ENCODE measurements around the gene TPX2. TPM values are rescaled to one million over a fixed set of nuclear protein-coding genes. Genes with fewer than 3 reads are reported as not detected.

The TPX2 gene
- total RNA-seq, 1 donor from 2014 or later = 278 TPM

DNA sequence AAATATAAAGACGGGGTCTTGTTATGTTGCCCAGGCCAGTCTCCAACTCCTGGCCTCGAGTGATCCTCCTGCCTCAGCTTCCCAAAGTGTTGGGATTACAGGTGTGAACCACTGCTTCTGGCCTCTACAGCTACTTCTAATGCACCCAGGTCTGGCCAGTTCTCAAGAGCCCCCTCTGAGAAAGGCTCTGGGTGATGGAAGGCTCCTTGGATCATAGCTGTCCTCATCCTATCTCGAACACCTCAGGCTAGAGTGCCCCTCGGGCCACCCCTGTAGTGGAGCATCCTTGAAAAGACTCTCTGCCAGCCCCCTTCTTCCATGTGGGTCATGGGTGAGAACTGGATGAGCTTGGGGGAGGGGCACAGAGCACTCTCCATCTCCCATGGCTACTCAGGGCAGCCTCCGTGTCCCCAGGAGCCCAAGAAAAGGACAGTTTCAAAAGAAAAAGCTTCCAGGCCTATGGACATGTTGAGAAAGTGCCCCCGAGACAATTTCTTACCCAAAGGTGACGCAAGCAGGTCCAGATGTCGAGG, 79.4 kb downstream of the TPX2 start:
- no peaks in the 10 kb centered on the region for H3K27me3 ChIP-seq
- no peak overlapping the region for H3K4me2 ChIP-seq
- H3K4me1 Mint-ChIP-seq = peaks cover 10% of the 10 kb centered on the region
- H3K27ac ChIP-seq = no peak overlapping the region
- TF ChIP-seq EZH2 (IDR thresholded peaks at IDR 0.05) (no peak), EZH2phosphoT487 (IDR thresholded peaks at IDR 0.05) (no peak)
- TF ChIP-seq, protein P1, sequence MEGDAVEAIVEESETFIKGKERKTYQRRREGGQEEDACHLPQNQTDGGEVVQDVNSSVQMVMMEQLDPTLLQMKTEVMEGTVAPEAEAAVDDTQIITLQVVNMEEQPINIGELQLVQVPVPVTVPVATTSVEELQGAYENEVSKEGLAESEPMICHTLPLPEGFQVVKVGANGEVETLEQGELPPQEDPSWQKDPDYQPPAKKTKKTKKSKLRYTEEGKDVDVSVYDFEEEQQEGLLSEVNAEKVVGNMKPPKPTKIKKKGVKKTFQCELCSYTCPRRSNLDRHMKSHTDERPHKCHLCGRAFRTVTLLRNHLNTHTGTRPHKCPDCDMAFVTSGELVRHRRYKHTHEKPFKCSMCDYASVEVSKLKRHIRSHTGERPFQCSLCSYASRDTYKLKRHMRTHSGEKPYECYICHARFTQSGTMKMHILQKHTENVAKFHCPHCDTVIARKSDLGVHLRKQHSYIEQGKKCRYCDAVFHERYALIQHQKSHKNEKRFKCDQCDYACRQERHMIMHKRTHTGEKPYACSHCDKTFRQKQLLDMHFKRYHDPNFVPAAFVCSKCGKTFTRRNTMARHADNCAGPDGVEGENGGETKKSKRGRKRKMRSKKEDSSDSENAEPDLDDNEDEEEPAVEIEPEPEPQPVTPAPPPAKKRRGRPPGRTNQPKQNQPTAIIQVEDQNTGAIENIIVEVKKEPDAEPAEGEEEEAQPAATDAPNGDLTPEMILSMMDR (IDR thresholded peaks at IDR 0.05) = no peak
- H3K4me3 ChIP-seq = no peak overlapping the region
- H3K9me3 ChIP-seq (ENCODE audit: low read depth) = no peaks in the 10 kb centered on the region
- no peaks in the 10 kb centered on the region for H3K36me3 ChIP-seq
- no peak overlapping the region for H2AFZ ChIP-seq (replicated peaks)
- H3F3A ChIP-seq (ENCODE audit: low read depth) = peaks cover 6% of the 10 kb centered on the region
- no peaks in the 10 kb centered on the region for H3K79me2 ChIP-seq (ENCODE audit: low read depth)
- H3K9me3 Mint-ChIP-seq = no peaks in the 10 kb centered on the region
- no peak overlapping the region for H3K9ac ChIP-seq
- no peaks in the 10 kb centered on the region for H4K20me1 ChIP-seq (ENCODE audit: low read depth)
- no peak for DNase-seq (ENCODE audit: low spot score)
- H3K27me3 Mint-ChIP-seq (ENCODE audit: insufficient read depth, low read depth) = no peaks in the 10 kb centered on the region
- H3K27ac Mint-ChIP-seq = no peak overlapping the region
- H3K36me3 Mint-ChIP-seq = no peaks in the 10 kb centered on the region
- no peak overlapping the region for H3K4me3 Mint-ChIP-seq
- peaks cover 6% of the 10 kb centered on the region for H3K4me1 ChIP-seq

DNA sequence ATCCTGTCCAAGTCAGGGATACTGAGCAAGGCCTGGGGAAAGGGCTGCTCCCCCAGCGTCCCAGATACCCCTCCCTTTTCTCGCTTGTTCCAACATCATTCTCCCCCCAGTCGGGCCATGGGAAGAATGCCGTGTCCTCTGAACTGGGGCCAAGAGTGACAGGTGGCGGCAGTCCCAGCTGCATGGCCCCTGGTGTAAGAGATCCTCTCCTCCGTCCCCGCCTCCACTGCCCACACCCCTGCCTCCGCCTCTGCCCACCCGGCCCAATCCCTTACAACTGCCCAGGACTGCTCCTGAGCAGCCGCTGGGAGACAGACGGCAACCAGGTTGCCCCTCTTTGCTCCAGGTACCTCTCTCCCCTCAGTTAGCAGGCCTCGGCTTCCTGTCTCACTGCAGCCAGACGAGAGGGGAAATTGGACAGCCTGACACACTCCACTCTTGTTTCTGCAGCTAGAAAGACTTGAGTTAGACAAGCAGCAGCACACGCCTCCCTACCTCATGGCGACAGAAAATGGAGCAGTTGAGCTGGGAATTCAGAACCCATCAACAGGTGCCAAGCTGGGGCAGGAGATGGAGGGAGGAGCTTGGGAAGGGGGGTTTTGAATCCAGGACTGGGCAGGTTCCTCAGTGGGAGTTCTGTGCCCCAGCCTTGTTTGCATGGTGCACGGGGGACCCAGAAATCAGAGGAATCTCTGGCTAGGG, 80.1 kb downstream of the TPX2 start, which contains the start of gene MYLK2:
MYLK2 (plus strand) TSS at position 274 of the 702 bp plus-strand sequence; CDS start at position 499, 225 bp downstream.
- Mint-ChIP-seq H3K4me3 (no peak within 1 kb of the TSS), H3K27me3 (ENCODE audit: insufficient read depth, low read depth) (no peaks in the 10 kb centered on the region), H3K27ac (no peak within 1 kb of the TSS), H3K4me1 (peaks cover 17% of the 10 kb centered on the region), H3K9me3 (no peaks in the 10 kb centered on the region), H3K36me3 (no peaks in the 10 kb centered on the region)
- no peaks in the 10 kb centered on the region for H3K36me3 ChIP-seq
- H3K9ac ChIP-seq = no peak within 1 kb of the TSS
- peaks cover 6% of the 10 kb centered on the region for H3F3A ChIP-seq (ENCODE audit: low read depth)
- H3K79me2 ChIP-seq (ENCODE audit: low read depth) = no peaks in the 10 kb centered on the region
- H3K27ac ChIP-seq = no peak within 1 kb of the TSS
- H3K4me2 ChIP-seq = no peak within 1 kb of the TSS
- H4K20me1 ChIP-seq (ENCODE audit: low read depth) = no peaks in the 10 kb centered on the region
- peaks cover 6% of the 10 kb centered on the region for H3K4me1 ChIP-seq
- no peak within 1 kb of the TSS for H3K4me3 ChIP-seq
- H3K27me3 ChIP-seq = no peaks in the 10 kb centered on the region
- DNase-seq (ENCODE audit: low spot score) = no peak
- no peaks in the 10 kb centered on the region for H3K9me3 ChIP-seq (ENCODE audit: low read depth)
- H2AFZ ChIP-seq (replicated peaks) = no peak within 1 kb of the TSS
- TF ChIP-seq, protein P1 (IDR thresholded peaks at IDR 0.05) = no peak
- TF ChIP-seq EZH2 (IDR thresholded peaks at IDR 0.05) (no peak), EZH2phosphoT487 (IDR thresholded peaks at IDR 0.05) (no peak)

DNA sequence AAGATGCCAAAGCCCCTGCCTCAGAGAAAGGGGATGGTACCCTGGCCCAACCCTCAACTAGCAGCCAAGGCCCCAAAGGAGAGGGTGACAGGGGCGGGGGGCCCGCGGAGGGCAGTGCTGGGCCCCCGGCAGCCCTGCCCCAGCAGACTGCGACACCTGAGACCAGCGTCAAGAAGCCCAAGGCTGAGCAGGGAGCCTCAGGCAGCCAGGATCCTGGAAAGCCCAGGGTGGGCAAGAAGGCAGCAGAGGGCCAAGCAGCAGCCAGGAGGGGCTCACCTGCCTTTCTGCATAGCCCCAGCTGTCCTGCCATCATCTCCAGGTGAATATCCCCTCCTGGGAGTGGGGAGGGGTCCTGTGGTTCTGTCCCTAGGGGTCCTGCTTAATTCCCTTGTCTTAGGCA, 81.1 kb downstream of the TPX2 start:
- H3K4me2 ChIP-seq = no peak overlapping the region
- no peak for DNase-seq (ENCODE audit: low spot score)
- peaks cover 2% of the 10 kb centered on the region for H3K4me1 ChIP-seq
- no peak overlapping the region for H3K4me3 ChIP-seq
- no peaks in the 10 kb centered on the region for H3K79me2 ChIP-seq (ENCODE audit: low read depth)
- no peaks in the 10 kb centered on the region for H4K20me1 ChIP-seq (ENCODE audit: low read depth)
- H3K9me3 Mint-ChIP-seq = no peaks in the 10 kb centered on the region
- H3K27ac ChIP-seq = no peak overlapping the region
- H3K27me3 Mint-ChIP-seq (ENCODE audit: insufficient read depth, low read depth) = no peaks in the 10 kb centered on the region
- H3K4me1 Mint-ChIP-seq = peaks cover 14% of the 10 kb centered on the region
- TF ChIP-seq EZH2 (IDR thresholded peaks at IDR 0.05) (no peak), EZH2phosphoT487 (IDR thresholded peaks at IDR 0.05) (no peak)
- TF ChIP-seq, protein P1 (IDR thresholded peaks at IDR 0.05) = no peak
- H3K36me3 Mint-ChIP-seq = no peaks in the 10 kb centered on the region
- no peaks in the 10 kb centered on the region for H3K9me3 ChIP-seq (ENCODE audit: low read depth)
- H3F3A ChIP-seq (ENCODE audit: low read depth) = peaks cover 3% of the 10 kb centered on the region
- H2AFZ ChIP-seq (replicated peaks) = no peak overlapping the region
- no peak overlapping the region for H3K9ac ChIP-seq
- no peak overlapping the region for H3K27ac Mint-ChIP-seq
- H3K4me3 Mint-ChIP-seq = no peak overlapping the region
- H3K36me3 ChIP-seq = no peaks in the 10 kb centered on the region
- H3K27me3 ChIP-seq = no peaks in the 10 kb centered on the region
